IPS-11a (cell line): ENCODE results near the gene TBC1D24.

ENCODE experiments used
- H3K4me3 ChIP-seq: one replicate; pipeline ENCODE4 v1.5.1; 2013; ENCODE audit warnings: low read depth, low read length, control low read depth

TBC1D24 gene

DNA sequence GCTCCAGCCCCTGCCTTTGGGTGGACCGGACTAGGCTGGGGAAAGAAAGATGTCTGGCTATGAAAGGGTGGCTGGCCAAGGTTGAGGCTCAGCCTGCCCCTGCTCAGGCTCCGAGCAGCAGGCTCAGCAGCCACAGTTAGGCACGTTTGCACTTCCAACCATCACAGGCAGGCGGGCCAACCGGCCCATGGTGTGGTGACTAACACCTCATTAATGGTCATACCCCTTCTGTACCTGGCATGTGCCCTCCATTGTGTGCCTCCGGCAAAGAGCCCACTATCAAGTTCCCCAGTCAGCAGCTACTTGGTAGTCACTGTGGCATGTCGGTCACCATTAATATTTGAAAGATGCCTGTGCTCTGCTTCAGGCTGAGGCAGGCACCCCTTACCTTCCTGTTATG, 6.7 kb downstream of the TBC1D24 start:
- H3K4me3 ChIP-seq = no peak overlapping the region

DNA sequence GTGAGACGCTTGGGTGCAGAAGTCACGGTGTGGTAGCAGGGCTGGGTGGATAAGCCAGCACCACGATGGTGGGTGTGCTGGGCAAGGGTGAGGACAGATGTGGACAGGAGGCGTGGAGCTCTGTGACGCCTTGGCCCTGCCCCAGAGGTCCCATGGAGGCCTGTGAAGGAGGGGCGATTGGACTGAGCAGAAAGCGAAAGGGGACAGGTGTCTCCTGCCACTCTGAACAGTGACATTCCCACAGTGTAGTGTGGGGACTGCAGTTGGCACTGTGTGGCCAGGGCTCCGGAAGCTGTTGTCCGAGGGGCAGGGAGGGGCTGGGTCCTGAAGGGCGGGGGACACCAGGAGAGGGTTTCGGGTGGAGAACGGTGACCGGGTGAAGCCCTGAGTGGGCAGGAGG, 7.3 kb downstream of the TBC1D24 start:
- no peak overlapping the region for H3K4me3 ChIP-seq

GRCh38 chr16:2482708-2483534, 8.0 kb downstream of the TBC1D24 start:
- H3K4me3 ChIP-seq = no peak overlapping the region

- no peak overlapping the region for H3K4me3 ChIP-seq
Measured at GRCh38 chr16:2483939-2484897, 9.3 kb downstream of the TBC1D24 start.

GRCh38 chr16:2484898-2485508, 10.1 kb downstream of the TBC1D24 start:
- H3K4me3 ChIP-seq = no peak overlapping the region

DNA sequence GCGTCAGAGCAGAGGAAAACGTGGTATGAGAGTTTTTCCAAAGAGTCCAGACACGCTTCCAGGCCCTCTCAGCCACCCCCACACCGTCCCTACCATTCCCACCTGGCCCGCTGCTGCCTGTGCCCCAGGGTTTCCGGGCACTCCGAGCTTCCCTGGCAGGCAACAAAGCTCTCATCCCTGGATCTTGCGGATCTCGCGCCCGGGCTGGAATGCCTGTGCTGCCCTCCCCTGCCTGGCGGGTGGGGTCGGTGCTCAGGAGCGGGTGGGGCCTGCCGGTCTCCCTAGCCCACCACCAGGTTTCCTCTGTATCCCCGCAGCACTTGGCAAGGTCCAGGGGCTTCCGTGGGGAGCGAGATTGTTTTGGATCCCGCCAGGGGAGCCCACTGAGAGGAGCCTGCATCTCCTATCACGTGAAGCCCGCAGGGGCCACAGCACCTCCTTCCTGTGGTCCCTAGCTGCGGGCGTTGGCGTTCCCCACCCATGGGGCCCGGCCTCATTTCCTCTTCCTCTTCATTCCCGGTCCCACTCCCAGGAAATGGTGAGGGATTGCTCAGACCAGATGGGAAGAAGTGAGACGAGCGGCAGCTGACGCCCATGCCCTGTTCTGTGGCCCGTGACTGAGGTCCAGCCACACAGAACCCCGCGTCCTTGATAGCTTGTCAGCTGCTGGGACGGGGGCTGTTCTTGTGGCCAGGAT, 11.0 kb downstream of the TBC1D24 start:
- no peak overlapping the region for H3K4me3 ChIP-seq

GRCh38 chr16:2486645-2487516, 12.0 kb downstream of the TBC1D24 start:
- H3K4me3 ChIP-seq = no peak overlapping the region

GRCh38 chr16:2487517-2487842, 12.6 kb downstream of the TBC1D24 start:
- no peak overlapping the region for H3K4me3 ChIP-seq

DNA sequence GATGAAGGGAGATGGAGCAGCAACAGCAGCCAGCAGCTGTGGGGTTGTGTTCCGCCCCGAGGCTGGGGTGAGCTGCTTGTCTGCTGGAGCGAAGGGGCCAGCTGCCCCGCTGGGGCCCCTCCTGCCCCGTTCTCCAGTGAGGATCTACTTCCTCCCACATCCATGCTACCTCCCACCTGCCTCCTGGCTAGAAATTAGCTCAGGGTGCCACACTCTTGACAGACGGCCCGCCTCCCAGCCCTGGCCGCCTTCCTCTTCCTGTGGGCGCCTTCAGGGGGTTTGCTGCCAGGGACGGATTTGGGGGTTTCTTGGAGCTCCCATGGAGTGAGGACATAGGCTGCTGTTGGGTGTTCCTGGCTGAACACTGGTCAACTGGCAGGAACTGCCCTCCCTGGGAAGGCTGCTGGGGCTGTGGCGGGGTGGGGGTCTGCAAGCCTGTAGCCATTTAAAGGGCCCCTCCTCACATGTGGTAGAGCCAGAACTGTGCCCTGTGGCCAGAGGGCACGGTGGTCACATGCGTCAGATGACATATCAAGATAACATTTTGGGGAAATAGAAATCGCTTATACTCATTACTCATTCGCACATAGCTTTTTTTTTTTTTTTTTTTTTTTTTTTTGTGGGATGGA, 13.1 kb downstream of the TBC1D24 start:
- H3K4me3 ChIP-seq = no peak overlapping the region

DNA sequence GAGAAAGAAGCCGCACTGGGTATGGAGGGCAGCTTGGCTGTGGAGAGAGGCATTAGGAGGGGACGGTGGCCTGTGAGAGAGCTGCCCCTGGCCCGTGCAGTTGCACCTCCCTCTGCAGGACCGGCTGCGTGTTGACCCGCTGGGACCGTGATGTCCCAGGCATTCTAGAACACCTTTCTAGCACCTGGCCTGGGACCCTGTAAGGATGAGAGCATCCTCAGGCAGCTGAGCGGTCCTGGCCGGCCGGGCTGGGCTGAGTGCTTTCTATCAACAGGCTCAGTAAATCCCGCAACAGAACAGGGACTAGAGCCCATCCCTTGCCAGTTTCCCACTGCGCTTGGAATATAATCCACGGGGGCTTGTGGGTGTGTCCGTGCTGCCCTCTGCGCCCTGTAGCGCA, 14.7 kb downstream of the TBC1D24 start:
- no peak overlapping the region for H3K4me3 ChIP-seq

DNA sequence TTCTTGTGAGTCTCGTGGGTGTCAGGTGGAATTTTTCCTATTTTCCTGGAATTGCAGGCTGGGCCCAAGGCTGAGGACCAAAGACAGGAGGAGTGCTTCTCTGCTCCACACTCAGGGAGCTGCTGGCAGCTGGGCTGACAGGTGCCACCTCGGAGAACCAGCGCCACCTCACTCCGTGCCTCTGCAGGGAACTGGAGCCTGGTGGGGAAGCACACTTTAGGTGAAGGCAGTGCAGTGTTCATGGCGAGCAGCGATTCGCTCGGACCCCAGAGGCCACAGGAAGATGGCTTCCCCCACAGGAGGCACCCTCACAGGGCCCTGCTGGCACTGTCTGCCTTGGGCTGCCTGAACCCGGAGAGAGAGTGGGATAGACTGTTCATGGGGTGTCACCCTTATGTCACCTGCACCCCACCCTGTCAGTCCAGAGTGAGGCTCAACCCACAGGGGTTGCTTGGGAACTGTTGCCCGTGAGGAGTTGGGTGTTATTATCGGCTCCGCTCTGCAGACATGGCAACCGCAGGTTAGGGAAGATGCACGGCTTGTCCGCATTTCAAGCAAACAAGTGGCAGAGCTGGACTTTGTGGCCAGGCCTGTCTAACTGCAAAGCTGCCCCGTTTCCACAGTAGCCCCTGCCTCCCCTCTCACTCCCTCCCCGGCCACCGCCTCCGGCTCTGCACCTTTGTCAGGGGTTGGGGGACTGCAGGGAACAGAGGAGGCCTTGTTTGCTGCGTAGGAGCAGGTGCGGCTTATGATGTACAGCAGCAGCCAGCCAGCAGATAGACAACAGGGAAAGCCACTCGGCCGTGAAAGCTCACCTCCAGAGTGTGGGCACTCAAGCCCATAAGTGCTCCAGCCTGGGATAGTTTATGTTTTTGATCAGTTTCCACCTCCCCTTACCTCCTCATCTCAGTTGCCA, 15.5 kb downstream of the TBC1D24 start:
- H3K4me3 ChIP-seq = no peak overlapping the region

GRCh38 chr16:2492292-2492691, 17.4 kb downstream of the TBC1D24 start:
- no peak overlapping the region for H3K4me3 ChIP-seq

DNA sequence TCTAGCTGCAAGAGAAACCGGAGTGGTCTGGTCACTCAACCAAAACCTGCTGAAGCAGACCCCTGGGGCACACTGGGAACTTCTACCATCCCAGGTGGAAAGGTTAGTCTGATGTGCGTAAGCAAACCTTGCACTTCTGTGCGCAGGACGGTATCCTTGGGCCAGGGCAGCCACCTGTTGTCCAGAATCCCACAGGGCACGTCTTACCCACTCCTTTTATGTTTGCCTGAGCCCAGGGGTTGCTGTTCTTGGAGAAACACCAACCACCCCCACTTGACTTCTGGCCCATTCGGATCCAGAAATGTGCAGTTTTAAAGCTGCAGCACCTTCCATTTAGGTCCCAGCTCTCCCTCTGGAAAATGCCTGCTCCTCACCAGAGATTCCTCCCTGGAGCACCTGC, 18.7 kb downstream of the TBC1D24 start:
- H3K4me3 ChIP-seq = no peak overlapping the region

DNA sequence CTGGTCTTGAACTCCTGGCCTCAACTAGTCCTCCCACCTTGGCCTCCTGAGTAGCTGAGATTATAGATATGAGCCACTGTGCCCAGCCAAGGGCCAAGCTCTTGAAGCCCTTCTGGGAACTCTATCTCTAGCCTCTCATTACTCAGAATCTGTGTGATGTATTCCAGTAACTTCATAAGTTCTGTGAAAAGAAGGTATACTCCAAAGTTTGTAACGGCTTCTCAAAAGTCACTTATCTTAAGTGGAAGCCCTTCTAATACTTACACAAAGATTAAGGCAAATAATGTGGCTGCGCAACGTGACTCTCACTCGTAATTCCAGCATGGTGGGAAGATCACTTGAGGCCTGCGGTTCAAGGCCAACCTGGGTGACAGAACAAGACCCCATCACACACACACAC, 19.7 kb downstream of the TBC1D24 start:
- H3K4me3 ChIP-seq = no peak overlapping the region

GRCh38 chr16:2495041-2495440, 20.1 kb downstream of the TBC1D24 start:
- H3K4me3 ChIP-seq = no peak overlapping the region

GRCh38 chr16:2496223-2497115, 21.5 kb downstream of the TBC1D24 start:
- no peak overlapping the region for H3K4me3 ChIP-seq

GRCh38 chr16:2497116-2497630, 22.2 kb downstream of the TBC1D24 start:
- H3K4me3 ChIP-seq = no peak overlapping the region
